HG02884 (cell line): ENCODE measurements around the gene FPR3.
"Not testable (repeated sequence)": the region's sequence is repeated elsewhere in the genome, so short reads cannot be mapped to it uniquely, and the experiment has no call there.

Experiments used
- ATAC-seq: cut with Tn5 transposase; IDR thresholded peaks from one replicate; pipeline ENCODE4 v1.9.1; 2021; ENCODE audit warnings: mild to moderate bottlenecking, moderate library complexity; ENCODE audit not compliant: unreplicated experiment

Gene FPR3, protein sequence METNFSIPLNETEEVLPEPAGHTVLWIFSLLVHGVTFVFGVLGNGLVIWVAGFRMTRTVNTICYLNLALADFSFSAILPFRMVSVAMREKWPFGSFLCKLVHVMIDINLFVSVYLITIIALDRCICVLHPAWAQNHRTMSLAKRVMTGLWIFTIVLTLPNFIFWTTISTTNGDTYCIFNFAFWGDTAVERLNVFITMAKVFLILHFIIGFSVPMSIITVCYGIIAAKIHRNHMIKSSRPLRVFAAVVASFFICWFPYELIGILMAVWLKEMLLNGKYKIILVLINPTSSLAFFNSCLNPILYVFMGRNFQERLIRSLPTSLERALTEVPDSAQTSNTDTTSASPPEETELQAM

GRCh38 chr19:51794885-51795490, at the start of gene FPR3:
Gene FPR3, plus strand, starts transcription at chr19:51795157. Its CDS starts 28,592 bp downstream, at chr19:51823749.
- no peak for ATAC-seq

DNA sequence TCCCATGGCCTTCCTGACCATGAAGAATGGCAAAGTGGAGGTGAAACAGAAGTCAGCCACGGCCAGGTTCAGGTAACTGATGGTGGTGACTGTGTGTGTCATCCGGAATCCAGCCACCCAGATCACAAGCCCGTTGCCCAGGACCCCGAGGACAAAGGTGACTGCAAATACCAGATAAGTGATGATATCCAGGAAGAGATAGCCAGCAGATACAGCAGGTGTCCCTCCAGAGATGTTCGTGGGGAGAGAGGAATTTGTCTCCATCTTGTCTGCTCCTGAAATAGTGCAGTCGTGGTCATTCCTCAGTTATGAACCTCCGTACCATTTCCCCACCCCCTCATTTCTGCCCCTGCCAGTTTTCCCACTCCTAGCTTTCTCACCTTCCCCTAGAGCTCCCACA, 48.2 kb upstream of the FPR3 start:
- ATAC-seq: no peak

DNA sequence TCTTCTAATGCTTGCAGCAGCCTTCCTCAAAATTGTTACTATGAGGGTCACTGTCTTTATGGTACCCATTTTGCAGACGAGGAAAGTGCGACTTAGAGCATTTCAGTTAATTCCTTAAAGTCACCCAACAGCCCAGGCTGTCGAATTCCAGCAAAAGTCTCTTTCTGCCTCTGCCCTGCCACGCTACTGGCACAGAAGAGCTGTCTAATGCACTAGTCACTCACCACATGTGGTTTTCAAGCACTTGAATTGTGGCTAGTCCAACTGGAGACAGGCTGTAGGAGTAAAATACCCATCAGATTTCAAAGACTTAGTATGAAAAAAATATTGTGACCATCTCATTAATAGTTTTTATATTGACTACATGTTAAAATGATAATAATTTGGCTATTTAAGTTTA, 45.0 kb upstream of the FPR3 start:
- ATAC-seq: no peak

- ATAC-seq: no peak
Observed at GRCh38 chr19:51750400-51751094, 44.4 kb upstream of the FPR3 start.

DNA sequence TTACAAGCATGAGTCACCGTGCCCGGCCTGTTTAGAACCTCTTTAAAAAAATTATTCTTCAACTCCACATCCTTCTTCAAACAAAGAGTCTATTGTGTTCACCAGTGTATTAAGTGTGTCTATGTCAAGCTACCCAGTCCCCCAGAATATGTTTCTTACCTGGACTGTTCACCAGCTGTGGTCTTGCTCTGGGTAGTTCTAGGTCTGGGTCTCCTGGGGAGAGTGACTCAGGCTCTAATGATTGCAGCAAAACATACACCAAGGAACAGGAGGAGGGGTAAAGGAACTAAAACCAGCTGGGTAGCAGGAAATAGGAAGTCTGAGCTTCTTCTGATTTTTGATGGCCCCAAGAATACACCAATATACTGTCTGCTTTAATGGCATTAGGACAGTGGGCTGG, 43.3 kb upstream of the FPR3 start, which contains the start of gene FPR1:
Gene FPR1, minus strand, starts transcription at position 224 of the 400 bp plus-strand sequence. CDS start 4,884 bp downstream, outside the sequence.
- no peak for ATAC-seq

GRCh38 chr19:51754109-51754508, 40.8 kb upstream of the FPR3 start:
- ATAC-seq: no peak

- no peak for ATAC-seq
Observed at GRCh38 chr19:51754770-51755169, 40.2 kb upstream of the FPR3 start.

DNA sequence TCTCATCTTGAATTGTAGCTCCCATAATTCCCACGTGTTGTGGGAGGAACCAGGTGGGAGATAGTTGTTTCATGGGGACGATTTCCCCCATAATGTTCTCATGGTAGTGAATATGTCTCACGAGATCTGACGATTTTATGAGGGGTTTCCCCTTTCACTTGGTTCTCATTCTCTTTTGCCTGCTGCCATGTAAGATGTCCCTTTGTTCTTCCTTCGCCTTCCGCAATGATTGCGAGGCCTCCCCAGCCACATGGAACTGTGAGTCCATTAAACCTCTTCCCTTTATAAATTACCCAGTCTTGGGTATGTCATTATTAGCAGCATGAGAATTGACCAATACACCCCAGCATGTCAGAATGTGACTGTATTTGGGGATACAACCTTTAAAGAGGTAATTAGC, 39.4 kb upstream of the FPR3 start:
- ATAC-seq: no peak

- no peak for ATAC-seq
Observed at GRCh38 chr19:51760697-51761356, 34.1 kb upstream of the FPR3 start, which contains the start of gene FPR2. Gene FPR2, plus strand, starts transcription at chr19:51761180. Its CDS starts 7,479 bp downstream, at chr19:51768659.

DNA sequence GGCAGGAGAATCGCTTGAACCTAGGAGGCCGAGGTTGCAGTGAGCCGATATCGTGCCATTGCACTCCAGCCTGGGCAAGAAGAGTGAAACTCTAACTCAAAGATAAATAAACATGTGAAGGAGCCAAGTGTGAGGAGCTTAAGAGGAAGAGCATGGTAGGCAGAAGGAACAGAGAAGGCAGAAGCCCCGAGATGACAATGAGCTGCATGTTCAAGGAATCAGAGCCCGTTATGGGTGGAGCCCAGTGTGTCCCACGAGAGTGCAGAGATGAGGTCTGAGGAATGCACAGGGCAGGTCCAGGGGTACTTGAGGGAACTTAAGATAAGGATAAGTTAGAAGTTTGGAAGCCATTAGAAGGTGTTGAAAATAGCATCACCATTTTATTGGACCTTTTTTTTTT, 33.3 kb upstream of the FPR3 start:
- no peak for ATAC-seq

GRCh38 chr19:51765086-51765485, 29.9 kb upstream of the FPR3 start:
- no peak for ATAC-seq

- no peak for ATAC-seq
Observed at GRCh38 chr19:51766461-51766860, 28.5 kb upstream of the FPR3 start.

GRCh38 chr19:51771376-51772130, 23.4 kb upstream of the FPR3 start:
- ATAC-seq: no peak

DNA sequence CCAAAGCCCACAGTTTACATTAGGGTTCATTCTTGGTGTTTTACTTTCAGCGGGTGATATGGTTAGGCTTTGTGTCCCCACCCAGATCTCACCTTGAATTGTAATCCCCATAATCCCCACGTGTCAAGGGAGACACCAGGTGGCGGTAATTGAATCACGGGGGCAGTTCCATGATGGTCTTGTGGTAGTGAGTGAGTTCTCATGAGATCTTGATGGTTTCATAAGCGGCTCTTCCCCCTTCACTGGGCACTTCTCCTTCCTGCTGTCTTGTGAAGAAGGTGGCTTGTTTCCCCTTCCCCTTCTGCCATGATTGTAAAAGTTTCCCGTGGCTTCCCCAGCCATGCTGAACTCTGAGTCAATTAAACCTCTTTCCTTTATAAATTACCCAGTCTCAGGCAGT, 22.0 kb upstream of the FPR3 start:
- no peak for ATAC-seq

DNA sequence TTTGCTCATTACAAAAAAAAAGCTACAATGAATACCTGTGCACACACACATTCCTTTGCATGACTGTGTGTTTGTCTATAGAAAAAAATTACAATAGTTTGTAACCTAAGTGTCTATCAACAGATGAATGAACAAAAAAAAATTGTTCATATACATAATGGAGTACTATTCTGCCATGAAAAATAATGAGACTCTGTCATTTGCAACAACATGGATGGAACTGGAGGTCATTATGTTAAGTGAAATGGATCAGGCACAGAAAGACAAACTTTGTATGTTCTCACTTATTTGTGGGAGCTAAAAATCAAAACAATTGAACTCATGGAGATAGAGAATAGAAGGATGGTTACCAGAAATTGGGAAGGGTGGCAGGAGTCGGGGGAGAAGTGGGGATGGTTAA, 18.4 kb upstream of the FPR3 start:
- not testable (repeated sequence) for ATAC-seq

GRCh38 chr19:51777570-51778462, 17.1 kb upstream of the FPR3 start:
- no peak for ATAC-seq

- no peak for ATAC-seq
Observed at GRCh38 chr19:51779181-51779580, 15.8 kb upstream of the FPR3 start.

- no peak for ATAC-seq
Observed at GRCh38 chr19:51779703-51780102, 15.3 kb upstream of the FPR3 start.

DNA sequence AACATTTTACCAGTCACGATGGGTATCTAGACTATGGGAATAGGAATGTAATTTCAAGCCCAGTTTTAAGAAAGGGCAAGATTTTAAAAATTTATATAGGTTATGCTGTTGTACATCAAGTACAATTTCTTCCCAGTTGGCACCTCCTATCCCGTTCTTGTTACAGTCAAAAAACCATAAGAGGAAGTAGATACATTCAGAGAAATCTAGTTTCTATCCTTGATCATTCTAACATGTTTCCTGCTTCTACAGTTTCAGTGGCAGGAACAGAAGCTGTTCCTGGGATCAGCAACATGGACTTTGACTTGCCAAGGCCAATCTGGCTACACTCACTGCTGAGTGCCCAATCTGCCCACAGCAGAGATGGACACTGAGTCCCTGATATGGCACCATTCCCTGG, 14.7 kb upstream of the FPR3 start:
- no peak for ATAC-seq

GRCh38 chr19:51781999-51782398, 13.0 kb upstream of the FPR3 start:
- no peak for ATAC-seq
